ENCODE results near the gene GVQW3.
A peak's percentile ranks its signal among the peaks of the same experiment; 100 is the strongest.

DNA sequence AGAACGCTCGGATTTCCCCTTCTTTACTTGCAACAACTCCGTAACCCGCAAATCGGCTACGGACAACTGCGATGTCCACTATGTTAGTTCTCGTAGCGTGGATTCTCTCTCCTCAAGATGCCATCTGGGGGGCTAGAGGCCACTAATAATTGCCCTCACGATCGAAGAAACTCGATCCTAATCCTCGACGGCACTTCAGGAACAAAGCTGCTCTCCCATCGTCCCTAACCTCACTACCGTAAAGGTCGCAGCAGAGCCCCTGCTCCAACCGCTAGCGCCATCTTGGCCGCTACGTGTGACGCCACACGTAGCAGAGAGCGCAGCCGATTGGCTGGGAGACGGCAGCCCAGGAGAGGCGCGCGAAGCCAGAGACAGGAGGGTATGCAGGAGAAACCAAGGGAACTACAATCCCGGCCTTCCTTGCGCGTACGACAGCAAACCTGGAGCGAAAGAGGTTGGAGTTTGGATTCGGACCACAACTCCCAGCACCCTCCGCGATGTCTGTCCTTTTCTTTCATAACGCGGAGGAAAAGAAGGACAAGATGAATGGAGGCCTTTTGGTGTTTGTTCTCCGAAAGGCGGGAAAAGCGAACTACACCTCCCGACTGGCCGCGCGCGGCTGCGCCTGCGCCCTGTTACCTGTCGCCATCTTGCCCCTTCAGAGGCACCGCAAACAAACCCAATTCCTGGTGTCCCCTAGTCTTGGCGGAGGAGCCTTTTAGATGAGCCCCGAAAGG is 63.4 kb downstream of the GVQW3 start, which contains the start of gene EMSY:
- peak in 2 of 4 experiments; percentile 5 to 16 for TF ChIP-seq CTCF (IDR thresholded peaks at IDR 0.05)
- peak; percentile 100 for TF ChIP-seq POLR2AphosphoS5 (IDR thresholded peaks at IDR 0.05)
- TF ChIP-seq POLR2A (IDR thresholded peaks at IDR 0.05), result peak; percentile 97 to 98
- no peak for TF ChIP-seq EP300 (IDR thresholded peaks at IDR 0.05)
